HG03520 (cell line): ENCODE results near the gene PFKP.

Source experiments
- ATAC-seq: cut with Tn5 transposase; IDR thresholded peaks from one replicate; pipeline ENCODE4 v1.9.1; 2021; ENCODE audit warnings: mild to moderate bottlenecking, moderate library complexity; ENCODE audit not compliant: unreplicated experiment

Gene PFKP

GRCh38 chr10:3068968-3069737 lies 1.8 kb downstream of the PFKP start:
- no peak for ATAC-seq

GRCh38 chr10:3069876-3070275 lies 2.5 kb downstream of the PFKP start:
- no peak for ATAC-seq

- ATAC-seq: no peak
Observed at GRCh38 chr10:3071405-3072198, 4.3 kb downstream of the PFKP start.

GRCh38 chr10:3072641-3073360 lies 5.5 kb downstream of the PFKP start:
- ATAC-seq: no peak

- ATAC-seq: no peak
Observed at GRCh38 chr10:3074145-3074665, 6.9 kb downstream of the PFKP start.

DNA sequence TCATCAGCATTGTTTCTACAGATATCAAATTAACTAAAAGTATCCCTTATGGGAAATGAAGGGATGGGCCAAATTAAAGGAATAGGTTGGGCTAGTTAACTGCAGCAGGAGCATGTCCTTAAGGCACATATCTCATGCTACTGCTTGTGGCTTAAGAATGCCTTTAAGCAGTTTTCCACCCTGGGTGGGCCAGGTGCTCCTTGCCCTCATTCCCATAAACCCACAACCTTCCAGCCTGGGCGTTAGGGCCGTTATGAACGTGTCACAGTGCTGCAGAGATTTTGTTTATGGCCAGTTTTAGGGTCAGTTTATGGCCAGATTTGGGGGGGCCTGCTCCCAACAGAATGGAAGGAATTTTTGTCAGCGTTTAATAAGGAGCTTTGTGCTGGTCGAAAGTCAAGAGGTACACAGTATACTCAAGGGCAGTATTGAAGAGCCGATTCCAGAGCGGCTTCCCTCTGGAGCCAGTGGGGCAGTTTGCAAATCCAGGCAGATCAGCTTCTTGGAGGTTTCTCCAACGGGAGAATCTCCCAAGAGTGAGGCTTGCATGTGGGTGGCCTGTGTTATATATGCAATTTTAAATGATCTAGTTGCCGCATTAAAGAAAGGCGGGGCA lies 7.7 kb downstream of the PFKP start:
- ATAC-seq: no peak

GRCh38 chr10:3076138-3076537 lies 8.8 kb downstream of the PFKP start:
- ATAC-seq: no peak

DNA sequence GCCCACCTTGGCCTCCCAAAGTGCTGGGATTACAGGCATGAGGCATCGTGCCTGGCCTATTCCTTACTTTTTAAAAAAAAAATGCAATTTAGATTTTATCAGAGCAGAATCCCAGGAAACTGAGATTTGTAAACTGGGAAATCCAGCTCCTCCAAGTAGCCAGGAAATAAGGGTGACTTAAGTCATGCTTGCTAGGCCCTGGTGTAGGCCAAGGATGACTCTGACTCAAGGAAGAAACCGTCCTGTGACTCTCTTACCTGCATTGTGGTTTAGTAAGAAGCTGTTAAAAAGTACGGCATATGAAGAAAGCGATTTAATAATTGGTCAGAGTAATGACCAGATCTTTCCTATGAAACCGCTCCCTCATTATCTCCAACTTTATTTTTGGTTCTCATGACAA lies 10.2 kb downstream of the PFKP start:
- ATAC-seq: no peak

- ATAC-seq: no peak
Observed at GRCh38 chr10:3077940-3078630, 10.7 kb downstream of the PFKP start.

DNA sequence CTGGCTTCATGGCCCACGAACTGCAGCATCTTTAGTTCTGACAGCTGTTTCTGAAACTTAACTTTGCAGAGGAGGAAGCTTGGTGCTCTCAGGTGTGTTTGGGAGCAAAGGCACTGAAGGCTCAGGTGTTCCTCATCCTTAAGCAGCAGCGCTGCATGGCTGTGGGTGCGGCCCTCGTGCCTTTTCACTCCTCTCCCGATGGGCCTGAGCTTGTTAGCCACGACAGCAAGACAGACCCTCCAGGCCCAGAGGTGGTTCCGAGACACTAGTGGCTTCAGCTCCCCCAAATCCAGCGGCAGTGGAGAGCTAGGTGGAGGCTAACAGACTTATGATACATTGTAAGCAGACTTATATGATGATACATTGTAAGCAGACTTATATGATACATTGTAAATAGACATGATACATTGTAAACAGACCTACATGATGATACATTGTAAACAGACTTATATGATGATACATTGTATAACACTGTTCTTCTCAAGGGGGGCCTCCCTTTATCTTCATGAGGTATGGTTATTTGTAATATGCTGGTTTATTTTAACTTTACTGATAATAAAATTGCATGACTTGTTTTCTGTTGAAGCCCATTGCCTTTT lies 14.1 kb downstream of the PFKP start:
- no peak for ATAC-seq

DNA sequence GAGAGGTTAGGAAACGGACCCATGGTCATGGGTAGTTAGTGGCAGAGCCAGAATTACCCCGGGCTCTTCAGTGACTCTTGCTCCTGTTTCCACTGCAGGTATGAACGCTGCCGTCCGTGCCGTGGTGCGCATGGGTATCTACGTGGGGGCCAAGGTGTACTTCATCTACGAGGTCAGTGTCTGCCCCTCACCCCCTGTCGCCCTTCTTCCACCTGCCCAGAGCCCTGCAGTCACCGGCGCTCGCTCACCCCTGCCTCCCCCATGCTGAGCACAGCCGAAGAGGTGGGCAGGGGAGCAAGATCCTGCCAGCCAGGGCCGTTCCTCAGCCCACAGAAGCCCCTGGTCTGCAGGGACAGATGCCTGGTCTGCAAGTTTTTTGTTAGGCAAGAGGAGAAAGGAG lies 14.9 kb downstream of the PFKP start:
- no peak for ATAC-seq

- no peak for ATAC-seq
Observed at GRCh38 chr10:3085785-3086567, 18.6 kb downstream of the PFKP start.

- ATAC-seq: no peak
Observed at GRCh38 chr10:3090388-3090787, 23.0 kb downstream of the PFKP start.

GRCh38 chr10:3090914-3091787 lies 23.8 kb downstream of the PFKP start:
- ATAC-seq: no peak

- no peak for ATAC-seq
Observed at GRCh38 chr10:3091921-3092320, 24.6 kb downstream of the PFKP start.

- ATAC-seq: no peak
Observed at GRCh38 chr10:3093996-3094395, 26.6 kb downstream of the PFKP start.

DNA sequence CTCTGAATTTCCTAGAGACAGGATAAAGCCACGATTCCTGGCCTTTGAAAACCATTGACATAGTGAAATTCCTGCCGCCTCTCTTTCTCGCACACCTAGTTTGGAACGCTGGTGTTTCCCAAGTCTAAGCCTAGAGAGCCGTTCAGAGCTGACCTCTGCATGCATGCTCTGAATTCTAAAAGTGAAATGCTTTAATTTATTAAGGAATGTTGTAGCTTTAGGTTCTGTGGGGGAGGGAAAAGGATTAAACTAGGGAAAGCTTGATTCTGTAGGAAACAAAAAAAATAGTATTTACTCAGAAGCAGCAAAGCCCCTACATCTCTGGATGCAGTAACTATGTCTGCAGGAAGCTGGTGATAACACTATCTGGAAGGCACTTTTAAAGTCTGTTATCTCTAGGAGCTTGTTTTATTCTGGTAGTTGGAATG lies 27.3 kb downstream of the PFKP start:
- no peak for ATAC-seq
